GM23338 (cell line): ENCODE results near the gene TMBIM6. TPM values are rescaled to one million over a fixed set of nuclear protein-coding genes. Genes with fewer than 3 reads are reported as not detected.

Experiments
- ATAC-seq: fragments of 200-7000 bp; cut with Tn5 transposase; 3 replicates; pipeline ENCODE4 v1.9.1; 2020
- DNase-seq: peaks from one replicate; pipeline ENCODE4 v3.0.0-alpha.2; 2015; ENCODE audit warnings: low spot score
- H2AFZ ChIP-seq: fragments of 200-600 bp; sonication (generic); 2 replicates; pipeline ENCODE4 v1.8.0; 2016; ENCODE audit warnings: antibody characterized with exemption, mild to moderate bottlenecking, moderate library complexity
- H3F3A ChIP-seq: fragments of 200-600 bp; sonication (generic); replicated peaks from 2 replicates; pipeline ENCODE4 v1.8.0; 2017; ENCODE audit warnings: antibody characterized with exemption, mixed run types, low read depth
- H3K27ac ChIP-seq: fragments of 200-600 bp; sonication (generic); 2 replicates; pipeline ENCODE4 v1.6.1; 2016; ENCODE audit warnings: low read depth
- H3K27me3 ChIP-seq: fragments of 200-600 bp; sonication (generic); 2 replicates; pipeline ENCODE4 v1.8.0; 2016; ENCODE audit warnings: mild to moderate bottlenecking, mixed run types, moderate library complexity; ENCODE audit not compliant: insufficient read depth
- H3K36me3 ChIP-seq: fragments of 200-600 bp; sonication (generic); 2 replicates; pipeline ENCODE4 v1.8.0; 2016; ENCODE audit warnings: mild to moderate bottlenecking; ENCODE audit not compliant: insufficient read depth
- H3K4me1 ChIP-seq: fragments of 200-600 bp; sonication (generic); 2 replicates; pipeline ENCODE4 v1.8.0; 2016; ENCODE audit warnings: mild to moderate bottlenecking, moderate library complexity; ENCODE audit not compliant: insufficient read depth
- H3K4me2 ChIP-seq: fragments of 200-600 bp; sonication (generic); 2 replicates; pipeline ENCODE4 v1.7.1; 2017; ENCODE audit warnings: mixed run types
- H3K4me3 ChIP-seq: fragments of 200-600 bp; sonication (generic); 2 replicates; pipeline ENCODE4 v1.6.1; 2016; ENCODE audit warnings: mixed run types
- H3K79me2 ChIP-seq: fragments of 200-600 bp; sonication (generic); replicated peaks from 2 replicates; pipeline ENCODE4 v1.8.0; 2017; ENCODE audit warnings: mild to moderate bottlenecking; ENCODE audit not compliant: insufficient read depth
- H3K9me2 ChIP-seq: fragments of 200-600 bp; sonication (generic); 2 replicates; pipeline ENCODE4 v1.8.0; 2017; ENCODE audit not compliant: insufficient read depth
- H4K20me1 ChIP-seq: fragments of 200-600 bp; sonication (generic); replicated peaks from 2 replicates; pipeline ENCODE4 v1.8.0; 2017; ENCODE audit warnings: mild to moderate bottlenecking; ENCODE audit not compliant: insufficient read depth
- H3K27ac Mint-ChIP-seq: 2 replicates; pipeline ENCODE4 v1.8.0; 2020; ENCODE audit warnings: inconsistent platforms, mild to moderate bottlenecking, moderate library complexity, mixed read lengths
- H3K27me3 Mint-ChIP-seq: 3 replicates; pipeline ENCODE4 v1.8.0; 2022; ENCODE audit warnings: low read depth, mild to moderate bottlenecking, moderate library complexity, mixed read lengths, inconsistent platforms; ENCODE audit not compliant: insufficient read depth, poor library complexity
- H3K36me3 Mint-ChIP-seq: 3 replicates; pipeline ENCODE4 v1.8.0; 2021; ENCODE audit warnings: low read depth, mild to moderate bottlenecking, inconsistent platforms, moderate library complexity, mixed read lengths
- H3K4me1 Mint-ChIP-seq: 3 replicates; pipeline ENCODE4 v1.8.0; 2020; ENCODE audit warnings: mild to moderate bottlenecking, inconsistent platforms, mixed read lengths
- H3K4me3 Mint-ChIP-seq: 3 replicates; pipeline ENCODE4 v1.8.0; 2021; ENCODE audit warnings: moderate library complexity, mild to moderate bottlenecking, inconsistent platforms, mixed read lengths
- H3K9me3 Mint-ChIP-seq: 3 replicates; pipeline ENCODE4 v1.8.0; 2020; ENCODE audit warnings: moderate library complexity, mild to moderate bottlenecking, inconsistent platforms, mixed read lengths
- CREB1 ChIP-seq: fragments of 250-450 bp; sonication (Bioruptor Pico); IDR thresholded peaks from 2 replicates; pipeline ENCODE4 v1.5.0; 2020; ENCODE audit warnings: low read depth, mild to moderate bottlenecking, moderate library complexity
- CTCF ChIP-seq, 2 experiments: fragments of 200-600 bp in 1 of 2; sonication (generic) in 1 of 2; conservative IDR thresholded peaks; 2 replicates each; pipeline versions ENCODE4 v1.5.1 to v1.6.1; 2016 to 2017; ENCODE audit warnings: antibody characterized with exemption in 2 of 2, low read depth in 2 of 2, mild to moderate bottlenecking in 2 of 2, moderate library complexity in 1 of 2
- ETS1 ChIP-seq: IDR thresholded peaks from 2 replicates; pipeline ENCODE4 v1.6.1; 2016; ENCODE audit warnings: antibody characterized with exemption
- EZH2 ChIP-seq: fragments of 200-600 bp; sonication (generic); IDR thresholded peaks from one replicate; pipeline ENCODE4 v1.8.0; 2017; ENCODE audit warnings: antibody characterized with exemption, mild to moderate bottlenecking, low read depth; ENCODE audit not compliant: unreplicated experiment
- NANOG ChIP-seq: IDR thresholded peaks from 2 replicates; pipeline ENCODE4 v1.6.1; 2016; ENCODE audit warnings: antibody characterized with exemption, borderline replicate concordance
- POLR2AphosphoS5 ChIP-seq: IDR thresholded peaks from 2 replicates; pipeline ENCODE4 v1.6.1; 2016; ENCODE audit warnings: antibody characterized with exemption, low read depth
- ZNF114 ChIP-seq: fragments of 250-450 bp; sonication (Bioruptor Pico); IDR thresholded peaks from 2 replicates; pipeline ENCODE4 v1.5.0; 2020; ENCODE audit warnings: mild to moderate bottlenecking, moderate library complexity
- ZNF331 ChIP-seq: fragments of 250-450 bp; sonication (Bioruptor Pico); IDR thresholded peaks from 2 replicates; pipeline ENCODE4 v1.5.0; 2020; ENCODE audit warnings: low read depth, mild to moderate bottlenecking, moderate library complexity
- polyA plus RNA-seq: library from polyadenylated mRNA; unstranded; fragments of >200 nt; fragmentation: Nextera tagmentation; extraction: Ambion mirVana; gene quantifications from 2 replicates; pipeline ENCODE4 v1.2.1, GENCODE V29; 2016
- total RNA-seq: library from RNA; depleted of rRNA; stranded (reverse); fragments of >200 nt; shearing (Covaris generic); gene quantifications from 2 replicates; pipeline ENCODE4 v1.2.3, GENCODE V29; 2014
- TF ChIP-seq, protein P1 (sequence below): IDR thresholded peaks from one replicate; pipeline ENCODE4 v1.6.1; 2018; ENCODE audit warnings: antibody characterized with exemption; ENCODE audit not compliant: unreplicated experiment

TMBIM6 gene
- total and polyA plus RNA-seq, 2 experiments from 2014 or later: 245 to 349 TPM

GRCh38 chr12:49808686-49809380 is 67.5 kb downstream of the TMBIM6 start:
- Mint-ChIP-seq H3K4me1 (peaks cover 44% of the 10 kb centered on the region), H3K4me3 (no peak overlapping the region; the same call in 2 of the 3 replicates), H3K36me3 (peaks cover 9% of the 10 kb centered on the region; the same call in 1 of the 3 replicates), H3K27me3 (peaks cover 8% of the 10 kb centered on the region), H3K9me3 (no peaks in the 10 kb centered on the region), H3K27ac (peak overlapping the region; percentile 86)
- TF ChIP-seq ETS1 (no peak), CREB1 (CRISPR knock-in tag) (no peak), CTCF (conservative IDR thresholded peaks at IDR 0.05; ENCODE audit: low read depth in 2 of 2) (no peak), ZNF114 (CRISPR knock-in tag) (no peak), POLR2AphosphoS5 (no peak), ZNF331 (CRISPR knock-in tag) (no peak), NANOG (no peak), EZH2 (no peak)
- TF ChIP-seq, protein P1, sequence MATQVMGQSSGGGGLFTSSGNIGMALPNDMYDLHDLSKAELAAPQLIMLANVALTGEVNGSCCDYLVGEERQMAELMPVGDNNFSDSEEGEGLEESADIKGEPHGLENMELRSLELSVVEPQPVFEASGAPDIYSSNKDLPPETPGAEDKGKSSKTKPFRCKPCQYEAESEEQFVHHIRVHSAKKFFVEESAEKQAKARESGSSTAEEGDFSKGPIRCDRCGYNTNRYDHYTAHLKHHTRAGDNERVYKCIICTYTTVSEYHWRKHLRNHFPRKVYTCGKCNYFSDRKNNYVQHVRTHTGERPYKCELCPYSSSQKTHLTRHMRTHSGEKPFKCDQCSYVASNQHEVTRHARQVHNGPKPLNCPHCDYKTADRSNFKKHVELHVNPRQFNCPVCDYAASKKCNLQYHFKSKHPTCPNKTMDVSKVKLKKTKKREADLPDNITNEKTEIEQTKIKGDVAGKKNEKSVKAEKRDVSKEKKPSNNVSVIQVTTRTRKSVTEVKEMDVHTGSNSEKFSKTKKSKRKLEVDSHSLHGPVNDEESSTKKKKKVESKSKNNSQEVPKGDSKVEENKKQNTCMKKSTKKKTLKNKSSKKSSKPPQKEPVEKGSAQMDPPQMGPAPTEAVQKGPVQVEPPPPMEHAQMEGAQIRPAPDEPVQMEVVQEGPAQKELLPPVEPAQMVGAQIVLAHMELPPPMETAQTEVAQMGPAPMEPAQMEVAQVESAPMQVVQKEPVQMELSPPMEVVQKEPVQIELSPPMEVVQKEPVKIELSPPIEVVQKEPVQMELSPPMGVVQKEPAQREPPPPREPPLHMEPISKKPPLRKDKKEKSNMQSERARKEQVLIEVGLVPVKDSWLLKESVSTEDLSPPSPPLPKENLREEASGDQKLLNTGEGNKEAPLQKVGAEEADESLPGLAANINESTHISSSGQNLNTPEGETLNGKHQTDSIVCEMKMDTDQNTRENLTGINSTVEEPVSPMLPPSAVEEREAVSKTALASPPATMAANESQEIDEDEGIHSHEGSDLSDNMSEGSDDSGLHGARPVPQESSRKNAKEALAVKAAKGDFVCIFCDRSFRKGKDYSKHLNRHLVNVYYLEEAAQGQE: no peak
- peaks cover 4% of the 10 kb centered on the region; the same call in 1 of the 2 replicates for H3F3A ChIP-seq
- peak overlapping the region; percentile 73; the same call in 1 of the 2 replicates for H3K4me2 ChIP-seq
- no peaks in the 10 kb centered on the region for H3K9me2 ChIP-seq
- H2AFZ ChIP-seq: no peak overlapping the region
- peaks cover 38% of the 10 kb centered on the region for H3K4me1 ChIP-seq
- peak overlapping the region; percentile 42; the same call in 1 of the 2 replicates for H3K4me3 ChIP-seq
- H3K27ac ChIP-seq: peak overlapping the region; percentile 94
- DNase-seq (peak; percentile 53), ATAC-seq (peak; percentile 31)
- peaks cover 32% of the 10 kb centered on the region for H3K79me2 ChIP-seq
- H4K20me1 ChIP-seq: peaks cover 3% of the 10 kb centered on the region
- no peaks in the 10 kb centered on the region for H3K27me3 ChIP-seq
- H3K36me3 ChIP-seq: 0 out of 2 replicates have a peak, but pooled peaks cover 6% of the 10 kb centered on the region
